HEK293T (cell line): Measurements from ENCODE around the gene UVSSA.
"Not testable (repeated sequence)": the region's sequence is repeated elsewhere in the genome, so short reads cannot be mapped to it uniquely, and the experiment has no call there.

Experiments
- CTCF ChIA-PET: fragments of 350-600 bp; formaldehyde crosslinking; extraction: SDS; loops from one replicate; lab custom pipeline; 2021; ENCODE audit warnings: antibody characterized with exemption, inconsistent platforms; lab: Yijun Ruan, JAX
- POLR2A ChIA-PET: fragments of 350-600 bp; formaldehyde crosslinking; extraction: SDS; loops from one replicate; lab custom pipeline; 2020; ENCODE audit warnings: antibody characterized with exemption, inconsistent platforms; lab: Yijun Ruan, JAX
- DNase-seq: peaks from one replicate; pipeline ENCODE4 v3.0.0; 2012; ENCODE audit warnings: mixed read lengths; ENCODE audit errors: extremely low spot score
- ARNT ChIP-seq: fragments of 450-650 bp; IDR thresholded peaks from 2 replicates; pipeline ENCODE4 v1.6.1; 2017; ENCODE audit warnings: mild to moderate bottlenecking
- BHLHE40 ChIP-seq: fragments of 450-650 bp; IDR thresholded peaks from 2 replicates; pipeline ENCODE4 v1.6.1; 2016; ENCODE audit warnings: mild to moderate bottlenecking, moderate library complexity, borderline replicate concordance
- CTBP1 ChIP-seq: fragments of 450-650 bp; IDR thresholded peaks from 2 replicates; pipeline ENCODE4 v1.6.1; 2016; ENCODE audit warnings: borderline replicate concordance
- ELF4 ChIP-seq: fragments of 450-650 bp; IDR thresholded peaks from 2 replicates; pipeline ENCODE4 v1.6.1; 2017; ENCODE audit warnings: antibody characterized with exemption
- FOXA1 ChIP-seq: fragments of 450-650 bp; IDR thresholded peaks from 2 replicates; pipeline ENCODE4 v1.6.1; 2016; ENCODE audit warnings: mild to moderate bottlenecking
- FOXK2 ChIP-seq: fragments of 450-650 bp; IDR thresholded peaks from 2 replicates; pipeline ENCODE4 v1.6.1; 2016; ENCODE audit warnings: mild to moderate bottlenecking
- FOXM1 ChIP-seq: fragments of 450-650 bp; IDR thresholded peaks from 2 replicates; pipeline ENCODE4 v1.6.1; 2017; ENCODE audit warnings: mild to moderate bottlenecking, borderline replicate concordance
- HDGF ChIP-seq: fragments of 450-650 bp; IDR thresholded peaks from 2 replicates; pipeline ENCODE4 v1.6.1; 2017; ENCODE audit warnings: antibody characterized with exemption, borderline replicate concordance
- L3MBTL2 ChIP-seq: fragments of 450-650 bp; conservative IDR thresholded peaks from 2 replicates; pipeline ENCODE4 v1.6.1; 2016; ENCODE audit warnings: mild to moderate bottlenecking
- LEF1 ChIP-seq: fragments of 450-650 bp; IDR thresholded peaks from 2 replicates; pipeline ENCODE4 v1.6.1; 2017; ENCODE audit warnings: mild to moderate bottlenecking, borderline replicate concordance
- NFRKB ChIP-seq: fragments of 450-650 bp; IDR thresholded peaks from 2 replicates; pipeline ENCODE4 v1.6.1; 2016; ENCODE audit warnings: mild to moderate bottlenecking, moderate library complexity
- PKNOX1 ChIP-seq: fragments of 450-650 bp; IDR thresholded peaks from 2 replicates; pipeline ENCODE4 v1.6.1; 2016
- SP1 ChIP-seq: fragments of 450-650 bp; IDR thresholded peaks from 2 replicates; pipeline ENCODE4 v1.6.1; 2017
- SUZ12 ChIP-seq: fragments of 450-650 bp; IDR thresholded peaks from 2 replicates; pipeline ENCODE4 v1.6.1; 2016; ENCODE audit warnings: mild to moderate bottlenecking
- TARDBP ChIP-seq: fragments of 450-650 bp; IDR thresholded peaks from 2 replicates; pipeline ENCODE4 v1.6.1; 2016
- ZNF384 ChIP-seq: fragments of 450-650 bp; IDR thresholded peaks from 2 replicates; pipeline ENCODE4 v1.6.1; 2016

Gene UVSSA

GRCh38 chr4:1329408-1330371, 17.3 kb upstream of the UVSSA start:
- TF ChIP-seq PKNOX1 = no peak
- TF ChIP-seq FOXM1 = no peak
- no peak for TF ChIP-seq L3MBTL2
- TF ChIP-seq NFRKB = no peak
- TF ChIP-seq SUZ12 = no peak
- no peak for TF ChIP-seq LEF1
- TF ChIP-seq HDGF = no peak
- TF ChIP-seq ZNF384 = no peak
- TF ChIP-seq ELF4 = no peak
- no peak for TF ChIP-seq CTBP1
- no peak for TF ChIP-seq SP1
- no peak for TF ChIP-seq FOXK2
- TF ChIP-seq ARNT = no peak
- no peak for TF ChIP-seq FOXA1
- ChIA-PET CTCF (no interaction called here), POLR2A (interaction anchor here (1.8 to 2.0 kb wide), 2 partner anchors 17 to 40 kb away, joined by 4 to 6 read pairs; no protein-coding TSS in a partner anchor)
- DNase-seq = no peak

- CTCF ChIA-PET = no interaction called here
- POLR2A ChIA-PET = interaction anchor here (1.8 to 2.0 kb wide), 2 partner anchors 15 to 42 kb away, joined by 4 to 6 read pairs; no protein-coding TSS in a partner anchor
- no peak for DNase-seq
- TF ChIP-seq FOXA1 = no peak
Observed at GRCh38 chr4:1330761-1331590, 16.0 kb upstream of the UVSSA start.

GRCh38 chr4:1331591-1332353, 15.2 kb upstream of the UVSSA start:
- ChIA-PET CTCF (interaction anchor here (0.6 kb wide), 1 partner anchor 23 kb away, joined by 4 read pairs; no protein-coding TSS in a partner anchor), POLR2A (interaction anchor here (1.2 kb wide), 1 partner anchor 15 kb away, joined by 3 read pairs; the partner anchor contains the start of gene UVSSA)
- no peak for DNase-seq
- TF ChIP-seq TARDBP (no peak), HDGF (no peak), ELF4 (no peak), FOXA1 (no peak), FOXM1 (no peak), ZNF384 (no peak), PKNOX1 (no peak), L3MBTL2 (no peak), SP1 (no peak), ARNT (no peak), CTBP1 (no peak), FOXK2 (no peak), SUZ12 (no peak)

GRCh38 chr4:1332686-1333085, 14.3 kb upstream of the UVSSA start:
- DNase-seq = no peak
- POLR2A ChIA-PET = interaction anchor here (1.2 kb wide), 1 partner anchor 14 kb away, joined by 3 read pairs; the partner anchor contains the start of gene UVSSA
- CTCF ChIA-PET = no interaction called here
- TF ChIP-seq FOXK2 = no peak
- TF ChIP-seq CTBP1 = no peak
- TF ChIP-seq SP1 = no peak
- TF ChIP-seq L3MBTL2 = no peak
- TF ChIP-seq ZNF384 = no peak

- POLR2A ChIA-PET = interaction anchor here (1.2 kb wide), 1 partner anchor 14 kb away, joined by 3 read pairs; the partner anchor contains the start of gene UVSSA
- no peak for DNase-seq
Observed at GRCh38 chr4:1333256-1333655, 13.8 kb upstream of the UVSSA start.

GRCh38 chr4:1333851-1334578, 13.0 kb upstream of the UVSSA start:
- POLR2A ChIA-PET, CTCF ChIA-PET, DNase-seq: not testable (repeated sequence)

More at GRCh38 chr4:1333256-1333655, 13.8 kb upstream of the UVSSA start:
- CTCF ChIA-PET = no interaction called here
- TF ChIP-seq FOXK2 (no peak), SP1 (no peak), BHLHE40 (no peak), PKNOX1 (no peak), SUZ12 (no peak), HDGF (no peak), CTBP1 (no peak), L3MBTL2 (no peak), LEF1 (no peak)
